EH (cell line): ENCODE results near the gene AFF4.
"Not testable (repeated sequence)": the region's sequence is repeated elsewhere in the genome, so short reads cannot be mapped to it uniquely, and the experiment has no call there.

Experiments used
- DNase-seq: peaks from one replicate; pipeline ENCODE4 v3.0.0-alpha.2; 2015; ENCODE audit warnings: low read depth

AFF4 gene, protein sequence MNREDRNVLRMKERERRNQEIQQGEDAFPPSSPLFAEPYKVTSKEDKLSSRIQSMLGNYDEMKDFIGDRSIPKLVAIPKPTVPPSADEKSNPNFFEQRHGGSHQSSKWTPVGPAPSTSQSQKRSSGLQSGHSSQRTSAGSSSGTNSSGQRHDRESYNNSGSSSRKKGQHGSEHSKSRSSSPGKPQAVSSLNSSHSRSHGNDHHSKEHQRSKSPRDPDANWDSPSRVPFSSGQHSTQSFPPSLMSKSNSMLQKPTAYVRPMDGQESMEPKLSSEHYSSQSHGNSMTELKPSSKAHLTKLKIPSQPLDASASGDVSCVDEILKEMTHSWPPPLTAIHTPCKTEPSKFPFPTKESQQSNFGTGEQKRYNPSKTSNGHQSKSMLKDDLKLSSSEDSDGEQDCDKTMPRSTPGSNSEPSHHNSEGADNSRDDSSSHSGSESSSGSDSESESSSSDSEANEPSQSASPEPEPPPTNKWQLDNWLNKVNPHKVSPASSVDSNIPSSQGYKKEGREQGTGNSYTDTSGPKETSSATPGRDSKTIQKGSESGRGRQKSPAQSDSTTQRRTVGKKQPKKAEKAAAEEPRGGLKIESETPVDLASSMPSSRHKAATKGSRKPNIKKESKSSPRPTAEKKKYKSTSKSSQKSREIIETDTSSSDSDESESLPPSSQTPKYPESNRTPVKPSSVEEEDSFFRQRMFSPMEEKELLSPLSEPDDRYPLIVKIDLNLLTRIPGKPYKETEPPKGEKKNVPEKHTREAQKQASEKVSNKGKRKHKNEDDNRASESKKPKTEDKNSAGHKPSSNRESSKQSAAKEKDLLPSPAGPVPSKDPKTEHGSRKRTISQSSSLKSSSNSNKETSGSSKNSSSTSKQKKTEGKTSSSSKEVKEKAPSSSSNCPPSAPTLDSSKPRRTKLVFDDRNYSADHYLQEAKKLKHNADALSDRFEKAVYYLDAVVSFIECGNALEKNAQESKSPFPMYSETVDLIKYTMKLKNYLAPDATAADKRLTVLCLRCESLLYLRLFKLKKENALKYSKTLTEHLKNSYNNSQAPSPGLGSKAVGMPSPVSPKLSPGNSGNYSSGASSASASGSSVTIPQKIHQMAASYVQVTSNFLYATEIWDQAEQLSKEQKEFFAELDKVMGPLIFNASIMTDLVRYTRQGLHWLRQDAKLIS

DNA sequence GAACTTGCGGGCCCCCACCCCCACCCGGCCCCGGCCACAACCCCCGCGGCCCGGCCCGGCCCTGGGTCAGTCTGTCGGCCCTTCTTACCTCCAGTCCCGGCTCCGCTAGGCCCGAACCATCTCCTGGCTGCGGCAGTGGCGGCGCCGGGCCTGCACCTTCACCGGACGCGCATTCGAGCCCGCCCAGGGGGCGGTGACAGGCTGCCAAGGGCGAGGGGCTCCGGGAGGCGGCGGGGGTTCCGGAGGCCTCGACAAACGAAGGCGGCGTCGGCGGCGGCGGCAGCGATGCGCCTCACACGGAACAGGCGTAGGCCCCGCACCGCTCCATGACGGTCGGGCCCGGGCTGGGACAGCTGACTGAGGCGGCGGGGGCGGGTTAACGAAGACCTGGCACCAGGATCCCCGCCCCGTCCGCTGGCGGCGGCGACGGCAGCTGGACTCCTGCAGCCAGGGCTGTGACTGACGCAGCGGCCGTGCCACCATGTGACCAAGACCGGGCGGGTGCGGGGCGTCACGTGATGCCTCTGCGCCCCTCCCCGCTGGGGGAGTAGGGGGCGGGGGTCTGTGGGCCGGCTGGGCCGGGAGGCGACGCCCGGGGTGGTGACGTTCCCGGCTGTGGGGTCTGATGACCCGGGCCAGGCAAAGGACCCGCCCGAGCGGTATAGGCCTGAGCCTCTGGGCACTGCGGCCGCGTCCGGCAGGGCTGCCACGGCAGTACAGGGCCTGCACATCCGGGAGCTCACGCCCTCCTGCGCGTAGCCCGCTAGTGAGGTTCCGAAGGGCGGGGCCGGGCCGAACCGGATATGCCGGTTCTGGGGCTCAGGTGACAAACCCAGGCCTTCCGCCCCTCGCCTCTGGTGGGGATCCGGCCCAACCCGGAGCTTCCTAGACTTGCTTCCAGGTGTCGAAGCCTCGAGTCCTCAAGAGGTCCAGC lies at the start of gene AFF4:
TSS of gene AFF4 (minus strand) at position 464 of the 934 bp plus-strand sequence. CDS start 26,445 bp downstream, outside the sequence.
- DNase-seq: peak; percentile 97

DNA sequence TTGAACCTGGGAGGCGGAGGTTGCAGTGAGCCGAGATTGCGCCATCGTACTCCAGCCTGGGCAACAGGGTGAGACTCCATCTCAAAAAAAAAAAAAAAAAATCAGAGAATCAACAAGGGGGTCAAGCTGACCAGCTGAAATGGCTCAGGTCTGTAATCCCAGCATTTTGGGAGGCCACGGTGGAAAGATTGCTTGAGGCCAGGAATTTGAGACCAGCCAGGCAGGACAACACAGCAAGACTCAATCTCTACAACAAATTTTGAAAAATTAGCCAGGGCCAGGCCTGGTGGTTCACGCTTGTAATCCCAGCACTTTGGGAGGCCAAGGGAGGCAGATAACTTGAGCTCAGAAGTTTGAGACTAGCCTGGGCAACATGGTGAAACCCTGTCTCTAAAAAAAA lies 45.0 kb upstream of the AFF4 start:
- not testable (repeated sequence) for DNase-seq

DNA sequence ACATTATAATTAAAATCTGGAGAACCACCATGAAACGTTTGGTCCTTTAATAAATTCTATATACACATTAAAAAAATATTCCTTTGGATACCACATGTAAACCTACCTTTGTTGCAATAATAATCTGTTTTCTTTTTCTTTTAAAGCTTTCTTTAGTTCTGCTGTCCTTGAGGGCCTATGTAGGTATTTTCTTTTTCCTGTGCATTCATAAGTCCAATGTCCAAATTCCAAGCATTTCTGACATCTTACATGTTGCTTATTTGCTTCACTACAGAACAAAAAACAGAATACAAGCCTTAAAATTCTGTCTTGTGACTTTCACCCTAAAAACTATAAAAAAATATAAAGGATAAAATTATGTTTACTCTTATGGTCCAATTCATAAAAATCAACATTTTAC lies 43.2 kb upstream of the AFF4 start:
- peak; percentile 18 for DNase-seq

DNA sequence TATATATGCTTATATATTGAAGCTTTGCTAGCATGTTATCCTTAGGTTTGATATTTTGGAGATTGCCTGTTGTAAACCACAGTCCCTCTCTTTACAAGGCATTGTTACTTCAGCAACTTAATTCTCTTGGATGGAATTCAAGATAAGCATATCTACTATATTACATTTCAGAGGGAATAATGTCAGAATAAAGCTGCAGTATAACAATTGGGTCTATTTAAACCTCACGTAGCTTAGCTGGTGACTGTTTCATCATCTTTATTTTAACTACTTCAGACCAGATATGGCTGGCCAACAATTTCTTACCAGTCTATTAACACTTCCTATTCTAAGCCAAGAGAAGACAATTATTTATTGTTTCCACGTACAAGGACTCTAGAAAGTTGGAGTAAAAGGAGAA lies 35.8 kb upstream of the AFF4 start:
- no peak for DNase-seq

DNA sequence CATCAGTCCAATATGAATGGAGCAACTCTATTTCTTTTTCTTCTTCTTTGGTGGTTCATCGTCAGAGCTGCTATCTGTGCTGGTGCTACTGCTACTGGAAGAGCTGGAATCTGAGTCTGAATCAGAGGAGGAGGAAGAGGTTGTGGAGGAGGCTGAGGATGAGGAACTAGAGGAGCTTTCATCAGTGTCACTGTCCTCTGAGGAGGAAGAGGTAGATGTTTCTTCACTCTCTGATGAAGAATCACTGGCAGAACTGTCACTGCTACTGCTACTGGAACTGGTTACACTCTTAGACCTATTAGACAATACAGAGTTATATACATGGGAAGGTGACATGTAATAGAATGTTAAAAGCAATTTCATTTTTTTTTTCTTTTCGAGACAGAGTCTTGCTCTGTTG lies 35.1 kb upstream of the AFF4 start:
- DNase-seq: no peak

DNA sequence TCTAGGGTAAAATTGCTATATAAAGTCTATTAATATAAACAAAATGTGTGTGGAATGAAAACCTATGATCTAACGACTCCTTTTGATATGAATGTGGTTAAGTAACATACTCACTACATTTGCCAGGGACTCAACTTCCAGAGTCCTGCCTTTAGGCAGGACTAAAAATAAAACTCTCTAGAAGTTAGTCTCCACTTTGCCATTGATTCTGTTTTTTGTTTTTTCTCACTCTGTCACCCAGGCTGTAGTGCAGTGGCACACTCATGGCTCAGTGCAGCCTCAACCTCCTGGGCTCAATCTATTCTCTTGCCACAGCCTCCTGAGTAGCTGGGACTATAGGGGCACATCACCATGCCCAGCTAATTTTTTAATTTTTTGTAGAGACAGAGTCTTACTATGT lies 32.9 kb upstream of the AFF4 start:
- DNase-seq: no peak

DNA sequence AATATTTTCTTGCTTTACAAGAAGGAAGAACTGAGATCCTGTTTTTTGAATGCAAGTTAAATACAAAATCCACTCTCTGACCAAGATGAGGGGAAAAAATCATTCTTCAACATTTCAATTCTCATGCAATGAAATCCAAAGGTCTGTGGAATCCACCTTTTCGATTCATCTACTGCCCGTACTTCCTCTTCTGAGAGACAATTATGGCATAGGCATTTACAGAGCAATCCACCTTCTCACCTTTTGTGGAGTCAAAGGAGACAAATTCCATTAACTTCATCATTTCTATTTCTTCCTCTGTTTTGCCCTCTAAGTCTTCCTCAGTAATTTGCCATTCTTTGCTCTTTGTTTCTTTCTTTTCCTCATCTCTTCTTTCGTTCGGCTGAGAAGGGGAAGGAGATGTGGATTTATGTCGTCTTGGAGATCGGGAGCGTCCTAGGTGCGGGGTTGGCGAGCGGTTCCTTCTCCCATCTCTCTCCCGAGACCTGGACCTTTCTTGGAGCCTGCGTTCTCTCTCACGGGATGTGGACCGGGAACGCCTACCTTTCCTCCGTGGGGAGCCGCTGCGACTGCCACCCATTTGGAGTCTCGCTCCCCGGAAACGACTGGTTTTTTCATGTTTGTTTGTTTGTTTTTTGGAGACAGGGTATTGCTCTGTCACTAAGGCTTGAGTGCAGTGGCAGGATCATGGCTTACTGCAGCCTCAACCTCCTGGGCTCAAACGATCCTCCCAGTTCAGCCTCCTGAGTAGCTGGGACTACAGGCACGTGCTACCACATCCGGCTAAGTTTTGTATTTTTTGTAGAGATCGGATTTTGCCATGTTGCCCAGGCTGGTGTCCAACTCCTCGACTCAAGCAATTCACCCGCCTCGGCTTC lies 24.3 kb upstream of the AFF4 start:
- DNase-seq: no peak

DNA sequence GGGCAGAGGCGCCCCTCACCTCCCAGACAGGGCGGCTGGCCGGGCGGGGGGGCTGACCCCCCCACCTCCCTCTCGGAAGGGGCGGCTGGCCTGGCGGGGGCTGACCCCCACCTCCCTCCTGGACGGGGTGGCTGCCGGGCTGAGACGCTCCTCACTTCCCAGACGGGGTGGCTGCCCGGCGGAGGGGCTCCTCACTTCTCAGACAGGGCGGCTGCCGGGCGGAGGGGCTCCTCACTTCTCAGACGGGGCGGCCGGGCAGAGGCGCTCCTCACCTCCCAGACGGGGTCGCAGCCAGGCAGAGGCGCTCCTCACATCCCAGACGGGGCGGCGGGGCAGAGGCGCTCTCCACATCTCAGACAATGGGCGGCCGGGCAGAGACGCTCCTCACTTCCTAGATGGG lies 19.5 kb upstream of the AFF4 start:
- not testable (repeated sequence) for DNase-seq

DNA sequence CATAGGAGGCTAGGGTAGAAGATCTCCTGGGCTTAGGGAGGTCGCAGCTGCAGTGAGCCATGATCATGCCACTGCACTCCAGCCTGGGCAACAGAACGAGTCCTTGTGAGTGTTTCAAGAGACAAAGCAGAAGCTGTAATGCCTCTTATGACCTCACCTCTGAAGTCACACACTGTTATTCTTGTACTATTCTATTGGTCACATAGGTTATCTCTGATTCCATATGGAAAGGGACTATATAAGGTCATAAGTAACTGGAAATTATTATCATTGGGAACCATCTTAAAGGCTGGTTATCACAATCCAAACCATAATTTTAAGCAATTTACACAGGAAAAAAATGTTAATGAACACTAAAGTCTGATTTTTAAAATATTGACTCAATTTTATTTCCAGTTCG lies 17.9 kb upstream of the AFF4 start:
- DNase-seq: no peak

DNA sequence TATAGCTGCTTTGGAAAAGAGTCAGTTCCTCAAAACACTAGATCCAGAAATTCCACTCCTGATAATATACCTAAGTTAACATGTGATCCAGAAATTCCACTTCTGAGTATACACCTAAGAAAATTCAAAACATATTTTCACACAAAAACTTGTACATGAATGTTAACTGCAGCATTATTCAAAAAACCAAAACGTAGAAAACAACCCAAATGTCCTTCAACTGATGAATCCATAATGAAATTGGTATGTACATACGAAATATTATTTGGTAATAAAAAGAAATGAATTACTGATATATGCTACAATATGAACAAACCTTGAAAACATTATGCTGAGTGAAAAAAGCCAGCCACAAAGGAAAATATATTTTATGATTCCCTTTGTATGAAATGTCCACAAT lies 16.5 kb upstream of the AFF4 start:
- no peak for DNase-seq

DNA sequence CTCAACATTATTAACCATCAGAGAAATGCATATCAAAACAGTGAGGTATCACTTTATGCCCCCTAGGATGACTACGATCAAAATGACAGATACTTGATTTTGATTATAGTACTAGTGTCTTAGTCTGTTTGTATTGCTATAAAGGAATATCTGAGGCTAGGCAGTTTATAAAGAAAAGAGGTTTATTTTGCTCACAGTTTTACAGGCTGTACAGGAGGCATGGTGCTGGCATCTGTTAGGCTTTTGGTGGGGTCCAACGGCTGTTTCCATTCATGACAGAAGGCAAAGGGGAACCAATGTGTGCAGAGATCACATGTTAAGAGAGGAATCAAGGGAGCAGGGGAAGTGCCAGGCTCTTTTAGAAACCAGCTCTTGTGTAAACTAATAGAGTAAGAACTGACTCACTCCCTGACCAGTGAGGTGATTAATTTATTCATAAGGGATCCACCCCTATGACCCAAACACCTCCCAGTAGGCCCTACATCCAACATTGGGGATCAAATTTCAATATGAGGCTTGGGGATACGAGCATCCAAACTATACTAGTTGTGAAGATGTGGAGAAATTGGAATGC lies 16.0 kb upstream of the AFF4 start:
- peak; percentile 35 for DNase-seq

DNA sequence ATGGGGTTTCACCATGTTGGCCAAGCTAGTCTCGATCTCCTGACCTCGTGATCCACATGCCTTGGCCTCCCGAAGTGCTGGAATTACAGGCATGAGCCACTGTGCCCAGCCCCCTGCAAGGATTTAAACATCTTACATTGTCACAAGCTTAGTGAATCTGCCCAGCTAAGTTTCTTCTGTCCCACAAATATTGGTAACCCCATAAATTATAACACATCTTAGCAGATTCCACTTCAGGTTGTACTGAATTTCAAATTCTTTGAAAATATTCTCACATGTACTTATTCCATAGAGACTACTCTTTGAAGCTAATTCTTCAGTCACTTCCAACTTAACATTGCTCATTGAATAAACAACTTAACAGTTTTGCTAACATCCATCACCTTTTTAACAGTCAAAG lies 13.4 kb upstream of the AFF4 start:
- no peak for DNase-seq

DNA sequence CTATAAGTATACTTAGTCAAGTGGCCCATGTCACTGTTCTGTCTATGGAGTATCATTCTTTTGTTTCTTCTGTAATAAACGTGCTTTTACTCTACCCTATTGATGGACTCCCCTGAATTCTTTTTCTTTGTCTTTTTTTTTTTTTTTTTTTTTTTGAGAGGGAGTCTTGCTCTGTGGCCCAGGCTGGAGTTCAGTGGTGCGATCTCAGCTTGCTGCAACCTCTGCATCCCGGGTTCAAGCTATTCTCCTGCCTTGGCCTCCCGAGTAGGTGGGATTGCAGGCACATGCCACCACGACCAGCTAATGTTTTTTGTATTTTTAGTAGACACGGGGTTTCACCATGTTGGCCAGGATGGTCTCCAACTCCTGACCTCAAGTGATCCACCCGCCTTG lies 9.0 kb upstream of the AFF4 start:
- DNase-seq: not testable (repeated sequence)

DNA sequence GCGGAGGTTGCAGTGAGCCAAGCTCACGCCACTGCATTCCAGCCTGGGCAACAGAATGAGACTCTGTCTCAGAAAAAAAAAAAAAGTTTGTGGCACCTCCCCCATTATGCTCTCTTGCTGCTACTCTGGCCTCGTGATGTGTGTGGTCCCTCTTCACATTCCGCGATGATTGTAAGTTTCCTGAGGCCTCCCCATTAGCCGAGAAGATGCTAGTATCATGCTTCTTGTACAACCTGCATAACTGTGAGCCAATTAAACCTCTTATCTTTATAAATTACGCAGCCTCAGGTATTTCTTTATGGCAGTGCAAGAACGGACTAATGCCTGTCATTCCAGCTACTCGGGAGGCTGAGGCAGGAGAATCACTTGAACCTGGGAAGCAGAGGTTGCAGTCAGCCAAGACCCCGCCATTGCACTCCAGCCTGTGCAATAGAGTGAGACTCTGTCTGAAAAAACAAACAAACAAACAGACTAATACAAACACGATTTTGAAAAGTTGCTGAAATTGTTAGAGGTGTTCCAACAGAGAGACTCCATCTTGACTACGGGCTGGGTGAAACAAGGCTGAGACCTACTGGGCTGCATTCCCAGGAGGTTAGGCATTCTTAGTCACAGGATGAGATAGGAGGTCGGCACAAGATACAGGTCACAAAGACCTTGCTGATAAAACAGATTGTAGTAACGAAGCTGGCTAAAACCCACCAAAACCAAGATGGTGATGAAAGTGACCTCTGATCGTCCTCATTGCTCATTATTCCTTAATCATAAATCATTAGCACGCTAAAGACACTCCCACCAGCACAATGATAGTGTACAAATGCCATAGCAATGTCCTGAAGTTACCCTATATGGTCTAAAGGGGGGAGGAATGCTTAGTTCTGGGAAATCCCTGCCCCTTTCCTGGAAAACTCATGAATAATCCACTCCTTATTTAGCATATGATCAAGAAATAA lies 8.3 kb upstream of the AFF4 start:
- peak; percentile 69 for DNase-seq

DNA sequence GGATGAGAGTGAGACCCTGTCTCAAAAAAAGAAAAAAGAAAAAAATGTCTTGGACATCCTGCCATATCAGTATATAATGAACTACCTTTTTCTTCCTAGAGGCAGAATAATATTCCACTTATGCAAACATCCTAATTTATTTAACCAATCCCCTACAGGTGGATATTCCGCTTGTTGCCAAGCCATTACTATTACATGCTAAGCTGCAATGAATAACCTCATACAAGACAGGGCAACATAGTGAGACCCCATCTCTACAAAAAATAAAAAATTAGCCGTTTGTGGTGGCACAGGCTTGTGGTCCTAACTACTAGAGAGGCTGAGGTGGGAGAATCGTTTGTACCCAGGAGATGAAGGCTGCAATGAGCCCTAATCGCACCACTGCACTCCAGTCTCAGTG lies 1.7 kb upstream of the AFF4 start:
- no peak for DNase-seq

DNA sequence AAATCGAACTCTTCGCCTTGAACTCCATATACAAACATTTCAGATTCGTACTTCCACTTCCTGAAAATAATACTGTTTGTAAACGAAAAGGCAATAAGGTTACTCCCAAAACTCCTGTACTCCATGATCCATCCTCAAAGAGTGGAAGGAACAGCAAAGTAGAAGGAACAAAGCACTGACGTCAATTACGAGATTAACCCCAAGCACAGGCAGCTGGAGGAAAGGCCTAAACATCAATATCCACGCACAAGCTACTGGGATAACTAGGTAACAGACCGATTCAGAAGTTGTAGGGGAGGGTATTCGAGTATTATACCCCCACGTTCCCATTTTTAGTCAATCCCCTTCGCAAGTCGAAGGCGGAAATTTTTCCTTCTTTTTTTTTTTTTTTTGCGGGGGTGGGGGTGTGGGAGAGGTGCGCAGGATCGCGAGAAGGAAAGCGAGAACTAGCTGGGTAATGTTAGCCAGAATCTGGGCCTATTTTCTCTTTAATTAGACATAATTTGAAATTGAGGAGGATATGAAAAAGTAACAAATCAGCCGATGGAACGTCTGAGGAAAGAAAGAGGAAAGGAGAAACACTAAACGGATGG lies 909 bp downstream of the AFF4 start:
- DNase-seq: peak; percentile 73

DNA sequence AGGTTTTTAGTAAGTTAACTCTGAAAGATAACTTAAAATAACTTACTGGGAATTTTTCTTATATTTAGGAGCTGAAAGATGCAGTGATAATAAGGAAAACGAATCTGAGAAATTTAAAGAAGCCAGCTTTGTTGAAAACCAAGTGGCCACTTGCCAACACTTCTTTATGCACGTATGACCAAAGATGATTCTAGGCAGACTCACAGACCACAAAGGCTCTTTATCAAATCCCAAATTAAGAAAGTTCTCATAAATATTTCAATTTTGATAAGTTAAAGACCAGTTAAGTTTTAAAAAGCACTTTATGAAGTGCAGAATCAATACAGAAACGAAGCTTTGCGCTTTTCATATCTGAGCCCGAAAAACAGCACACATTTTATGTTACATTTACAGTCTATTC lies 1.5 kb downstream of the AFF4 start:
- peak; percentile 73 for DNase-seq

DNA sequence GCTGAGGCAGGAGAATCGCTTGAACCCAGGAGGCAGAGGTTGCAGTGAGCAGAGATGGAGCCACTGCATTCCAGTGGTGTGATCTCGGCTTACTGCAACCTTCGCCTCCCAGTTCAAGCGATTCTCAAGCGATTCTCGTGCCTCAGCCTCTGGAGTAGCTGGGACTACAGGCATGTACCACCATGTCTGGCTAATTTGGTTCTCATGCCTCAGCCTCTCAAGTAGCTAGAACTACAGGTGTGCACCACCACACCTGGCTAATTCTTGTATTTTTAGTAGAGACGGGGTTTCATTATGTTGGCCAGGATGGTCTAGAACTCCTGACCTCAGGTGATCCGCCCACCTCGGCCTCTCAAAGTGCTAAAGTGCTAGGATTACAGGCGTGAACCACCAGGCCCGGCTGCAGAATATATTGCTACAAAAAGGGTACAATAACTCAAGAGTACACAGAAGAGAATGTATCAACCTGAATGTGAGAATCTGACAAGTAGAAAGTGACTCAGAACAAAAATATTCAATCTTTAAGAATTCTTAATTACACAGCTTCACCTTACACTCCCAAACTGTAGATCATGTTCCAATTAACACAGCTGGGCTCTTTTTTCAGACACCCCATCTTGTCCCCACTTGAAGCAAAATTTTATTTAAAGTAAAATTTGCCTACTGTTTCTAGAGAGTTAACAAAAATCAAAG lies 2.2 kb downstream of the AFF4 start:
- DNase-seq: peak; percentile 9
